Gastrocnemius medialis (tissue), 4 donors: ENCODE data around the gene LRMDA. TPM values are rescaled to one million over a fixed set of nuclear protein-coding genes. Genes with fewer than 3 reads are reported as not detected.

Experiments
- ATAC-seq, 2 donors: fragments of 150-250 bp; one replicate each; pipeline ENCODE4 v1.9.1; 2016
- DNase-seq, 2 donors: peaks; one replicate each; pipeline ENCODE4 v3.0.0-alpha.2; 2019
- H3K27ac ChIP-seq, 4 donors: fragments of 200-600 bp; sonication (generic); 1 replicate in 1 of 4; 2 replicates in 3 of 4; pipeline ENCODE4 v1.5.1; 2016 to 2018; ENCODE audit warnings: mild to moderate bottlenecking in 2 of 4, moderate library complexity in 1 of 4
- H3K27me3 ChIP-seq, 3 donors: fragments of 200-600 bp; sonication (generic) in 2 of 3; 1 replicate in 1 of 3; 2 replicates in 2 of 3; pipeline versions ENCODE4 v1.5.1 to v1.6.0; 2016 to 2019; ENCODE audit warnings: mild to moderate bottlenecking in 1 of 3, moderate library complexity in 1 of 3
- H3K36me3 ChIP-seq, 2 donors: fragments of 200-600 bp; sonication (generic) in 1 of 2; one replicate each; pipeline ENCODE4 v1.5.1; 2017 to 2018
- H3K4me1 ChIP-seq, 2 donors: fragments of 200-600 bp; sonication (generic) in 1 of 2; one replicate each; pipeline ENCODE4 v1.5.1; 2016 to 2017; ENCODE audit warnings: mild to moderate bottlenecking in 2 of 2
- H3K4me3 ChIP-seq, 4 donors: fragments of 200-600 bp; sonication (generic) in 3 of 4; 1 replicate in 1 of 4; 2 replicates in 3 of 4; pipeline ENCODE4 v1.5.1; 2016 to 2019; ENCODE audit warnings: mild to moderate bottlenecking in 2 of 4
- H3K9me3 ChIP-seq, 3 donors: fragments of 200-600 bp; sonication (generic) in 2 of 3; 1 replicate in 1 of 3; 2 replicates in 2 of 3; pipeline ENCODE4 v1.5.1; 2016 to 2019
- POLR2A ChIP-seq, 2 donors: fragments of 450-650 bp; IDR thresholded peaks; one replicate each; pipeline ENCODE4 v1.6.1; 2017; ENCODE audit warnings: antibody characterized with exemption in 2 of 2, mild to moderate bottlenecking in 2 of 2, moderate library complexity in 2 of 2
- in situ Hi-C, 4 donors: fragments of 200-750 bp; cut with MboI; loops; one replicate each; pipeline versions ENCODE4 v1.15.0 to v1.8.0; 2017; ENCODE audit warnings: low sequenced_read_pairs in 4 of 4
- intact Hi-C: fragments of 100-400 bp; cut with DNase I; formaldehyde crosslinking; loops from one replicate; pipeline ENCODE4 v1.15.1; 2023; ENCODE audit warnings: low total_unique reads
- total RNA-seq, 4 donors: library from RNA; depleted of rRNA; stranded (reverse); fragments of >200 nt; gene quantifications; one replicate each; pipeline versions ENCODE4 v1.1.0 to v1.2.3, GENCODE V29; 2016
- TF ChIP-seq, protein P1 (sequence below), 5 experiments: fragments of 450-650 bp in 3 of 5; fragments of 200-600 bp in 2 of 5; sonication (generic) in 2 of 5; IDR thresholded peaks in 4 of 5; conservative IDR thresholded peaks in 1 of 5; 1 replicate in 4 of 5; 2 replicates in 1 of 5; pipeline ENCODE4 v1.5.1; 2016 to 2019; ENCODE audit warnings: antibody characterized with exemption in 5 of 5, mild to moderate bottlenecking in 3 of 5, moderate library complexity in 3 of 5

The LRMDA gene
- total RNA-seq, 4 donors from 2014 or later: 0.80 to 4.5 (median 1.4) TPM

DNA sequence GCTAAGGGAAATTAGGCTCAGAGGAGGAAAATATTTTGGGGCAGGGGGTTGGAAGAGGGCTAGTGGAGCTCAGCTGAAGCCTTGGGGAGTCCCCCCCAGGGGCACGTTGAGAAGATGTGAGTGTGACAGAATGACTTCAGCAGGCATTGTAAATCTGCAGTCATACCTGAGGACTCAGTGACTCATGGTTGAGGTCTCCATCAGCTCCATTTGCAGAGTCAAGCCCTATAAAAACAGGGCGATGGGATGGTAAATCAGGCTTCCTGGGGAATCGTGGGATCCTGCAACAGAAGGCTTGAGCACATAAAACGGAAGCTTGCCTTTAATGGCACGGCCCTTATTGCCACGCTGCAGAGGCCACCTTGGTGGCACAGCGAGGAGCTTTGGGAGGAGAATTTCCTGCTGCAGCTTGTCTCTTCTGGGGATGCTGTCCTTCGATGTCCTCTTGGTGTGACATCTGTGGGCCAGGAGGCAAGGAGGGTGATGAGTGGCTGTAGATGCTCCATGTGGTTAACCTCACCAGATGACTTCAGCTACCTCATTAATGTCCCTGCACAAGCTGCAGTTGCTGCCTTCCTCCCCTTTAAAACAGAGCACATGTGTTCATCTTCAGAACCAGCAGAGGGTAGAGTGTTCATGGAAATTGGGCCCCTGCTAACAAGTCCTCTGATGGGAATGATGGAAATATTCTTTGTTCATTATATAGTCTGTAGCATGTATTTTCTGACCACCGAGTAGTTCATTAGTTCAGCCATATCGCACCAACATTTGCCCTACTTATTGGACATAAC lies 285.9 kb downstream of the LRMDA start:
- ATAC-seq: no peak
- Histone ChIP-seq H3K27me3 (peaks cover 0 to 3% (median 0%) of the 10 kb centered on the region in 3 donors), H3K36me3 (no peaks in the 10 kb centered on the region), H3K27ac (no peak overlapping the region), H3K4me1 (no peaks in the 10 kb centered on the region), H3K9me3 (no peaks in the 10 kb centered on the region), H3K4me3 (no peak overlapping the region)
- intact Hi-C loops: no loop called here
- no peak for TF ChIP-seq POLR2A (IDR thresholded peaks at IDR 0.05)
- TF ChIP-seq, protein P1, sequence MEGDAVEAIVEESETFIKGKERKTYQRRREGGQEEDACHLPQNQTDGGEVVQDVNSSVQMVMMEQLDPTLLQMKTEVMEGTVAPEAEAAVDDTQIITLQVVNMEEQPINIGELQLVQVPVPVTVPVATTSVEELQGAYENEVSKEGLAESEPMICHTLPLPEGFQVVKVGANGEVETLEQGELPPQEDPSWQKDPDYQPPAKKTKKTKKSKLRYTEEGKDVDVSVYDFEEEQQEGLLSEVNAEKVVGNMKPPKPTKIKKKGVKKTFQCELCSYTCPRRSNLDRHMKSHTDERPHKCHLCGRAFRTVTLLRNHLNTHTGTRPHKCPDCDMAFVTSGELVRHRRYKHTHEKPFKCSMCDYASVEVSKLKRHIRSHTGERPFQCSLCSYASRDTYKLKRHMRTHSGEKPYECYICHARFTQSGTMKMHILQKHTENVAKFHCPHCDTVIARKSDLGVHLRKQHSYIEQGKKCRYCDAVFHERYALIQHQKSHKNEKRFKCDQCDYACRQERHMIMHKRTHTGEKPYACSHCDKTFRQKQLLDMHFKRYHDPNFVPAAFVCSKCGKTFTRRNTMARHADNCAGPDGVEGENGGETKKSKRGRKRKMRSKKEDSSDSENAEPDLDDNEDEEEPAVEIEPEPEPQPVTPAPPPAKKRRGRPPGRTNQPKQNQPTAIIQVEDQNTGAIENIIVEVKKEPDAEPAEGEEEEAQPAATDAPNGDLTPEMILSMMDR (IDR thresholded peaks at IDR 0.05 in 4 of 5, conservative IDR thresholded peaks at IDR 0.05 in 1 of 5): no peak
- in situ Hi-C loops: no loop called here
- no peak for DNase-seq

DNA sequence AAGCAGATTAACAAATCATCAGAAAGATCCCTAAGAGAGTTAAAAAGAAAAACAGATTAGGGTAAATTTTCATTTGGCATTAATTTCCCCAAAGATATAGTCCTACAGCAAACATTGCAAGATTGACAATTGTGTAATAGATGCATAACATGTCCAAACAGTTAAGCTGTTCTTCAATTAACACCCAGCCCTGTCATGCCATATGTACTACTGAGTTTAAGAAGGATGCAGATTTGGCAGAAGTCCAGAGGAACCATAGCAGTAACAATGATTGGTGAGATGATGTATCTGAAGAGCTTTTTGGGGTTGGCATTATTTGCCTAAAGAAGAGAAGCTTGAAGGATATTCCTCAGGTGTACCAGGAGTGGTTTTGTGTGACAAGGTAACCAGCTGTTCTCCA lies 287.6 kb downstream of the LRMDA start:
- H3K36me3 ChIP-seq: no peaks in the 10 kb centered on the region
- no peaks in the 10 kb centered on the region for H3K4me1 ChIP-seq
- peaks cover 0 to 3% (median 0%) of the 10 kb centered on the region in 3 donors for H3K27me3 ChIP-seq
- TF ChIP-seq POLR2A (IDR thresholded peaks at IDR 0.05): no peak
- TF ChIP-seq, protein P1 (IDR thresholded peaks at IDR 0.05 in 4 of 5, conservative IDR thresholded peaks at IDR 0.05 in 1 of 5): no peak
- no peak overlapping the region for H3K27ac ChIP-seq
- H3K9me3 ChIP-seq: no peaks in the 10 kb centered on the region
- no peak overlapping the region for H3K4me3 ChIP-seq
- ATAC-seq: no peak
- DNase-seq: no peak
- intact Hi-C loops (no loop called here), in situ Hi-C loops (no loop called here)

DNA sequence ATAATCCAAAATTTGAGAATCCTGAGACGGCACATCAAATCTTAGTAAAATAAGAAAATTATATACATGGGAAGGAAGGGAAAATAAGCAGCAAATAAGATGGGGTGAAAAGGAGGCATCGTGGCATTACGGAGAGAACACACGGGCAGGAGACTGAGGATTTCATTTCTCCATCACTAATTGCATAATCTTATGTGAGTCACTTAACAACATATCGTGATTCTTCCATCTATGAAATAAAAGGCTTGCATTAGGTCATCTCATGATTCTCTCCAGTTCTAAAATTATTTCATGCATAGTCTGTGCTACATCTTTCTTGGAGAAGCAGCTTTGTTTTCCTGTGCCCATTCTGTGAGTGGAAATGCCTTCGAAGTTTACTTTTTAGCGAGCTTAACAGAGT lies 288.7 kb downstream of the LRMDA start:
- DNase-seq: no peak
- Histone ChIP-seq H3K9me3 (no peaks in the 10 kb centered on the region), H3K27ac (no peak overlapping the region), H3K4me3 (no peak overlapping the region), H3K36me3 (no peaks in the 10 kb centered on the region), H3K4me1 (no peaks in the 10 kb centered on the region), H3K27me3 (peaks cover 0 to 3% (median 0%) of the 10 kb centered on the region in 3 donors)
- in situ Hi-C loops: no loop called here
- no peak for ATAC-seq
- intact Hi-C loops: no loop called here
- no peak for TF ChIP-seq POLR2A (IDR thresholded peaks at IDR 0.05)
- TF ChIP-seq, protein P1 (IDR thresholded peaks at IDR 0.05 in 4 of 5, conservative IDR thresholded peaks at IDR 0.05 in 1 of 5): no peak

DNA sequence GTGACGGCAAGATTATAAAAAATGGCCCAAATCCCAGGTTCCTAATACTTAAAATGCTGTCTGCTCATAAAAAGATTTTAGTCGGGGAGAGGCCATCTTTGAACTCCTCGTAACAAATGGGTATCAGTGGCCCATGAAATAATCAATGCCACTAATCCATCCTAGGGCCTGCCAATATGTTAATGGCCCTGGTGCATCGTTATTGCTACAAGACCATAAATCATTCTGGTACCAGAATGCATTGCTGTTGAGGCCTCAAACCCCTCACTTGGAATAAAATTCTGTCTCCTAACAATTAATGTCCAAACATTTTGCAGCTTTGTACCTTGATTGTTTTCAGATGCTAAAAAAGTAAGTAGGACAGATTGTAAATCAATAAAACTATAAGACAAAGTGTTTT lies 290.6 kb downstream of the LRMDA start:
- Histone ChIP-seq H3K4me1 (no peaks in the 10 kb centered on the region), H3K27me3 (no peaks in the 10 kb centered on the region), H3K36me3 (no peaks in the 10 kb centered on the region), H3K27ac (no peak overlapping the region), H3K4me3 (no peak overlapping the region), H3K9me3 (no peaks in the 10 kb centered on the region)
- TF ChIP-seq, protein P1 (IDR thresholded peaks at IDR 0.05 in 4 of 5, conservative IDR thresholded peaks at IDR 0.05 in 1 of 5): no peak
- no peak for TF ChIP-seq POLR2A (IDR thresholded peaks at IDR 0.05)
- no peak for DNase-seq
- in situ Hi-C loops: no loop called here
- intact Hi-C loops: no loop called here
- no peak for ATAC-seq
